MCF 10A (cell line): ENCODE measurements around the gene CPT1B. TPM values are rescaled to one million over a fixed set of nuclear protein-coding genes. Genes with fewer than 3 reads are reported as not detected.

Experiments used
- BruUV-seq: library from RNA; stranded (reverse); fragments of 400-500 nt; replicated peaks from 2 replicates; lab custom pipeline; 2021; lab: Mats Ljungman, UMichigan
- CTCF ChIA-PET: fragments of 300-600 bp; sonication (Branson Sonifier 250); formaldehyde crosslinking; extraction: SDS; loops from one replicate; lab custom pipeline; 2021; ENCODE audit warnings: antibody characterized with exemption, inconsistent platforms; lab: Yijun Ruan, JAX
- POLR2A ChIA-PET: fragments of 300-600, 350-650 bp; sonication (Branson Sonifier 250); formaldehyde crosslinking; extraction: SDS; loops from one replicate; lab custom pipeline; 2020; ENCODE audit warnings: antibody characterized with exemption, inconsistent platforms; lab: Yijun Ruan, JAX
- DNase-seq: peaks from one replicate; pipeline ENCODE4 v3.0.0-alpha.2; 2018; ENCODE audit not compliant: unreplicated experiment
- H3K27ac Mint-ChIP-seq: one replicate; pipeline ENCODE4 v1.8.0; 2022; ENCODE audit warnings: mild to moderate bottlenecking, low read depth, mixed read lengths; ENCODE audit not compliant: unreplicated experiment
- H3K27me3 Mint-ChIP-seq: one replicate; pipeline ENCODE4 v1.8.0; 2022; ENCODE audit warnings: mixed read lengths; ENCODE audit not compliant: insufficient read depth, unreplicated experiment
- H3K36me3 Mint-ChIP-seq: one replicate; pipeline ENCODE4 v1.8.0; 2022; ENCODE audit warnings: mild to moderate bottlenecking, moderate library complexity, mixed read lengths; ENCODE audit not compliant: insufficient read depth, unreplicated experiment
- H3K4me1 Mint-ChIP-seq: one replicate; pipeline ENCODE4 v1.8.0; 2022; ENCODE audit warnings: mixed read lengths; ENCODE audit not compliant: insufficient read depth, unreplicated experiment
- H3K4me3 Mint-ChIP-seq: one replicate; pipeline ENCODE4 v1.8.0; 2022; ENCODE audit warnings: mild to moderate bottlenecking, moderate library complexity, mixed read lengths; ENCODE audit not compliant: unreplicated experiment
- H3K9me3 Mint-ChIP-seq: one replicate; pipeline ENCODE4 v1.8.0; 2022; ENCODE audit warnings: mixed read lengths; ENCODE audit not compliant: unreplicated experiment
- CTCF ChIP-seq: fragments of 200-600 bp; IDR thresholded peaks from one replicate; pipeline ENCODE4 v1.8.0; 2022; ENCODE audit warnings: antibody characterized with exemption, mild to moderate bottlenecking; ENCODE audit not compliant: unreplicated experiment
- intact Hi-C: fragments of 100-400 bp; cut with micrococcal nuclease; formaldehyde crosslinking; loops from 2 replicates; pipeline ENCODE4 v1.14.1; 2022
- total RNA-seq: library from RNA; stranded (reverse); gene quantifications from 2 replicates; pipeline ENCODE4 v1.2.3, GENCODE V29; 2022

The CPT1B gene
- total RNA-seq, 1 experiment from 2014 or later, result 52.2 TPM

GRCh38 chr22:50530877-50531545, 47.2 kb downstream of the CPT1B start:
- intact Hi-C loops, result loop anchor here (1.0 to 2.0 kb wide), 2 partner anchors 31 to 90 kb away; partner anchors contain the start of gene SYCE3
- no peaks in the 10 kb centered on the region for H3K27me3 Mint-ChIP-seq
- ChIA-PET POLR2A (interaction anchor here (0.6 to 2.3 kb wide), 12 partner anchors 10 to 91 kb away, joined by 3 to 33 read pairs (median 5); partner anchors contain the start of genes CHKB, KLHDC7B, LMF2 and NCAPH2), CTCF (interaction anchor here (0.5 kb wide), 1 partner anchor 54 kb away, joined by 3 read pairs; no protein-coding TSS in a partner anchor)
- TSS peak; percentile 50 for BruUV-seq
- H3K4me1 Mint-ChIP-seq, result peaks cover 22% of the 10 kb centered on the region
- no peaks in the 10 kb centered on the region for H3K9me3 Mint-ChIP-seq
- peaks cover 36% of the 10 kb centered on the region for H3K36me3 Mint-ChIP-seq
- no peak for TF ChIP-seq CTCF
- peak; percentile 94 for DNase-seq
- H3K27ac Mint-ChIP-seq, result peak overlapping the region; percentile 97
- peak overlapping the region; percentile 85 for H3K4me3 Mint-ChIP-seq

GRCh38 chr22:50530580-50530876, 47.7 kb downstream of the CPT1B start:
- intact Hi-C loops, result loop anchor here (2.0 kb wide), 1 partner anchor 90 kb away; no protein-coding TSS in a partner anchor
- no TSS peak for BruUV-seq
- peaks cover 22% of the 10 kb centered on the region for H3K4me1 Mint-ChIP-seq
- H3K27me3 Mint-ChIP-seq, result no peaks in the 10 kb centered on the region
- H3K36me3 Mint-ChIP-seq, result peaks cover 41% of the 10 kb centered on the region
- no peaks in the 10 kb centered on the region for H3K9me3 Mint-ChIP-seq
- H3K27ac Mint-ChIP-seq, result peak overlapping the region; percentile 97
- no peak for DNase-seq
- CTCF ChIA-PET, result no interaction called here
- no peak for TF ChIP-seq CTCF
- POLR2A ChIA-PET, result interaction anchor here (0.7 to 2.3 kb wide), 7 partner anchors 10 to 92 kb away, joined by 3 to 33 read pairs (median 7); partner anchors contain the start of genes KLHDC7B, LMF2, NCAPH2 and SYCE3
- peak overlapping the region; percentile 85 for H3K4me3 Mint-ChIP-seq

GRCh38 chr22:50529897-50530579, 48.2 kb downstream of the CPT1B start, which contains the start of gene TYMP:
TYMP (minus strand) TSS chr22:50530012; CDS start chr22:50529709, 303 bp downstream.
- peaks cover 22% of the 10 kb centered on the region for H3K4me1 Mint-ChIP-seq
- peak within 1 kb of the TSS; percentile 97 for H3K27ac Mint-ChIP-seq
- no peaks in the 10 kb centered on the region for H3K9me3 Mint-ChIP-seq
- POLR2A ChIA-PET, result interaction anchor here (0.6 to 7.1 kb wide), 11 partner anchors 9 to 98 kb away, joined by 3 to 170 read pairs (median 9); partner anchors contain the start of genes ARSA, CHKB, KLHDC7B and LMF2
- peak; percentile 90 for DNase-seq
- CTCF ChIA-PET, result no interaction called here
- intact Hi-C loops, result loop anchor here (2.0 to 5.0 kb wide), 2 partner anchors 52 to 91 kb away; partner anchors contain the start of gene CHKB
- no peaks in the 10 kb centered on the region for H3K27me3 Mint-ChIP-seq
- peaks cover 46% of the 10 kb centered on the region for H3K36me3 Mint-ChIP-seq
- H3K4me3 Mint-ChIP-seq, result peak within 1 kb of the TSS; percentile 85
- no TSS peak for BruUV-seq
- no peak for TF ChIP-seq CTCF
